Measurements from ENCODE around the gene ALKBH3.

The ALKBH3 gene

DNA sequence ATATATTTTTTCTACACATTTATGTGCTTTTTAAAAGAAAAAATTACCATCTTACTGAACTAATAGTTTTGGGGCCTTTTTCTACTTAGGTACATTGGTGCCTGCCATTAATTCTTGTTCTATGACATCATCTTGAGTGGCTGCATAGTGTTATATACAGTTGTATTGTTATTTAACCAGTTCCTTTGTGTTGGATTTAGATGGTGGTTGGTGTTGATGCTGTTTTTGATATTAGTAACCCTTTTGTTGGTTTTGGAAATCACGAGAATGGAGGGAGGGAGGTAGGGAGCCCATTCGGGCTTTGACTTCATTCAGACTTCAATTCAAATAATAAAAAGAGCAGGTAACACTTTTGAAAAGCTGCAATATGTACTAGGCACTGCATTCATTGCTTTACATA, 46.4 kb downstream of the ALKBH3 start:
- no peak overlapping the region for H3K27ac Mint-ChIP-seq (ENCODE audit: low read depth)
- H3K9me3 Mint-ChIP-seq, result no peaks in the 10 kb centered on the region
- DNase-seq (ENCODE audit: low spot score in 2 of 2), result no peak
- peaks cover 6% of the 10 kb centered on the region for H3K4me1 Mint-ChIP-seq
- H3K27me3 Mint-ChIP-seq, result no peaks in the 10 kb centered on the region
- no peak overlapping the region for H3K4me3 Mint-ChIP-seq
- ATAC-seq (replicated peaks; ENCODE audit: extremely low read depth, poor library complexity, severe bottlenecking), result no peak
- peaks cover 4% of the 10 kb centered on the region for H3K36me3 Mint-ChIP-seq (ENCODE audit: insufficient read depth)

DNA sequence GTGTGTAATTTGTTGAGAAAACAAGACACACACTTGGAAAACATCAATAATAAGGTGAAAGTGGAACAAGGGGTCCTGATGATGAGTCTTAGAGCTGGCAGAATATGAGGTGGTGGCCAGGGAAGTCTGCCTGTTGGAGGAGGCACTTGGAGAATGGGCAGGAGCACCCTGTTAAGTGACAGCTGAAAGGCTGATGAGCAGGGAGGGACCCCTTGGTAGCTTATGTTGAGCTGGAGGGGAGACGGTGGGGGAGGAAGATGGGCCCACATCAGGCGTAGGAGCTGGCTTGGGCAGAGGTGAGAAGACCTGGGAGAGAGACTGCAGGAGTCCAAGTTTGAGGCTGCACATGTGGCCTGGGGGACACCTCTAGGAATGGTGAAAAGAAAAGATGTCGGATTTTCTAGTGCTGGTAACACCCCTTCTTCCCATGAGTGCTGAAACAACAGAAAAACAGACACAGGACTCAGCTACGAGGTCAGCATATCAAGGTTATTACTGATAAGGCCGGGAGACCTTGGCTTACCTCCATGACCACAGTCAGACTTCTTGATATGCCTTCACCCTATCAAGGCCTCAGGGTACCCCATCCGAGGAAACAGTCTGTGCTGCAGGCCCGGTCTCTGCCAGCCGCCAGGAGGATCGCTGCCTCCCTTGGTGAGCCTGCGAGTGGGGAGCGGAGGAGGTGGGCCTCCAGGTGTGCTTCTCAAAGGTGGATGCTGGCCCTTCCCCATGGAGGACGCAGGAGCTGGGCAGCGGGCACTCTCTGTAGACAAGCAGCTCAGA, 47.5 kb downstream of the ALKBH3 start:
- Mint-ChIP-seq H3K27ac (ENCODE audit: low read depth) (no peak overlapping the region), H3K27me3 (no peaks in the 10 kb centered on the region), H3K36me3 (ENCODE audit: insufficient read depth) (no peaks in the 10 kb centered on the region), H3K9me3 (no peaks in the 10 kb centered on the region), H3K4me3 (no peak overlapping the region), H3K4me1 (peaks cover 6% of the 10 kb centered on the region)
- ATAC-seq (replicated peaks; ENCODE audit: extremely low read depth, poor library complexity, severe bottlenecking) (no peak), DNase-seq (ENCODE audit: low spot score in 2 of 2) (no peak)

DNA sequence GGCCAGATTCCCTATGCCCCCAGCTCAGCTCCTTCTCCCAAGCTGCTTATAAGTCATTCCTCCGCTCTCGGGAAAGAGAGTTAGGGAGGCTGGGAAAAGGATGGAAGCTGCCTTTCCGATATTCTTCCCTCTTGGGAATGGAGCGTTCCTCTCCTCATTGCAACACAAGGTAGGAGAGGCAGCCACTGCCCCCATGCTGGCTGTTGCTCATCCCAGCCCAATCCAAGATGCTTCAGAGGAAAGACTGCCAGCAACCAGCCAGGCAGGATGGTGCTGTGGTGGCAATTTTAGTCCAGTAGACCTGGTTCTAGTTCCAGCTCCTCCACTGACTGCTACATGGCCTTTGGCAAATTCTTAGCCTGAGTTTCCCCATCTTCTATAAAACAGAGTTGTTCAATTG, 48.1 kb downstream of the ALKBH3 start:
- peaks cover 6% of the 10 kb centered on the region for H3K4me1 Mint-ChIP-seq
- H3K36me3 Mint-ChIP-seq (ENCODE audit: insufficient read depth), result no peaks in the 10 kb centered on the region
- H3K27me3 Mint-ChIP-seq, result no peaks in the 10 kb centered on the region
- no peaks in the 10 kb centered on the region for H3K9me3 Mint-ChIP-seq
- DNase-seq (ENCODE audit: low spot score in 2 of 2) (no peak), ATAC-seq (replicated peaks; ENCODE audit: extremely low read depth, poor library complexity, severe bottlenecking) (no peak)
- H3K4me3 Mint-ChIP-seq, result no peak overlapping the region
- no peak overlapping the region for H3K27ac Mint-ChIP-seq (ENCODE audit: low read depth)

DNA sequence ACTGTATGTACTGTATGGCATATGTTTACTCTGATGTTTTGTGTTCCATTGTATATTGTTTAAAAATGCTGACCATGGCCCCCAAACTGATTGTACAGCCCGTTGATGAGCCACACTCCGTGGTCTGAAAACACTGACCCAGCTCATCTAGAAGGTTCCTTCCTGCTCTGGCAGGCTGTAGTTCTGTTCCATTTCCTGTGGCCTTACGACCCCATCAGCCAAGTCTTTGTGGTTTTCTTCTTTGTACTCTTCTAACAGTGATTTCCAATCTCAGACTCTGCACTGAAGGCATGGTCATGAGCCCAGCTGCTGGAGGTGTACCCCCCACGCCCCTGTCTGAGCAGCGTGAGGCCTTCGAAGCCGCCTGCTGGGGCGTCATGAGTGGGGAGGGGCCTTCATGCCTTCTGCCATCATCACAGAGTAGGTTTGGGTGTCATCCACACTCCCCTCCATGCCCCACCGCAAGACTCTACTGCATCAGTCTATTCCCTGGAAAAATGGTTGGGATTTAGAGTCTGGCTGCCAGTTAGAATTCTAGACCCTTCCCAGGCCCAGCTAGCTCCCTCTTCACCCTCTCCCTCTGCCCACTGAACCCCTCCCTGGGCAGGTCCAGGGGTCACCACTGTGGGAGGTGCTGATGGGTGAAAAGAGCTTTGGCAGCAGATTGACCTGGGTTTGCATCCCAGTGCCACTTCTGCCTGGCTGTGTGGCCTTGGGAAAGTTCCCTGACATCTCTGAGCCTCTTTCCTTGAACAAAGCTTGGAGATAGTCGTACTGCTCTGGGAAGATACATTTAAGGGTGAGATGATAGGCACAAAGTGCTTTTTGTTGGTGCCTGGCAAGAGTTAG, 50.5 kb downstream of the ALKBH3 start:
- no peaks in the 10 kb centered on the region for H3K9me3 Mint-ChIP-seq
- no peak overlapping the region for H3K4me3 Mint-ChIP-seq
- no peaks in the 10 kb centered on the region for H3K36me3 Mint-ChIP-seq (ENCODE audit: insufficient read depth)
- peaks cover 6% of the 10 kb centered on the region for H3K4me1 Mint-ChIP-seq
- no peak for ATAC-seq (replicated peaks; ENCODE audit: extremely low read depth, poor library complexity, severe bottlenecking)
- no peak overlapping the region for H3K27ac Mint-ChIP-seq (ENCODE audit: low read depth)
- no peak for DNase-seq (ENCODE audit: low spot score in 2 of 2)
- H3K27me3 Mint-ChIP-seq, result peaks cover 1% of the 10 kb centered on the region

GRCh38 chr11:43931717-43932039, 51.0 kb downstream of the ALKBH3 start:
- H3K9me3 Mint-ChIP-seq, result no peaks in the 10 kb centered on the region
- no peaks in the 10 kb centered on the region for H3K36me3 Mint-ChIP-seq (ENCODE audit: insufficient read depth)
- no peak overlapping the region for H3K4me3 Mint-ChIP-seq
- peaks cover 7% of the 10 kb centered on the region for H3K27me3 Mint-ChIP-seq
- H3K27ac Mint-ChIP-seq (ENCODE audit: low read depth), result no peak overlapping the region
- peaks cover 6% of the 10 kb centered on the region for H3K4me1 Mint-ChIP-seq
- no peak for ATAC-seq (replicated peaks; ENCODE audit: extremely low read depth, poor library complexity, severe bottlenecking)
- no peak for DNase-seq (ENCODE audit: low spot score in 2 of 2)

DNA sequence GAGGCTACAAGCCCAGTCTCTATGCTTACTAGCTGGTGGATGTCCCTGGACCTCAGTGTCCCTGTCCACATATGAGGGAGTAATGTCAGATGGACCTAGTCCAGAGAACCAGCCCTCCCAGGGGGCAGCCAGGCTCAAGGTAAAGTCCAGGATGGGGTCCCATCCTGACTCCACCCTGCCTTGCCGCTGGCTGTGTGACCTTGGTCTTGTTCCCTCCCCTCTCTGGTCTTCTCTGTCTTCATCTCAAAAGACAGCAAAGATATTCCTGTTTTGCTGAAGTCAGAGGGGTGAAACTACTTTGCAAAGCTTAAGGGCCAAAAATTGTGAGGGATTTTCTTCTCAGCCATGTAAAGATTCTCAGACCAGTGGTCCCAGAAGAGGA, 52.6 kb downstream of the ALKBH3 start:
- DNase-seq (ENCODE audit: low spot score in 2 of 2) (no peak), ATAC-seq (replicated peaks; ENCODE audit: extremely low read depth, poor library complexity, severe bottlenecking) (no peak)
- H3K9me3 Mint-ChIP-seq, result no peaks in the 10 kb centered on the region
- H3K4me3 Mint-ChIP-seq, result no peak overlapping the region
- peaks cover 23% of the 10 kb centered on the region for H3K27me3 Mint-ChIP-seq
- no peak overlapping the region for H3K27ac Mint-ChIP-seq (ENCODE audit: low read depth)
- H3K36me3 Mint-ChIP-seq (ENCODE audit: insufficient read depth), result no peaks in the 10 kb centered on the region
- peaks cover 6% of the 10 kb centered on the region for H3K4me1 Mint-ChIP-seq

- no peak for ATAC-seq (replicated peaks; ENCODE audit: extremely low read depth, poor library complexity, severe bottlenecking)
- Mint-ChIP-seq H3K27me3 (peaks cover 27% of the 10 kb centered on the region), H3K9me3 (no peaks in the 10 kb centered on the region), H3K4me3 (no peak overlapping the region), H3K27ac (ENCODE audit: low read depth) (no peak overlapping the region), H3K36me3 (ENCODE audit: insufficient read depth) (no peaks in the 10 kb centered on the region), H3K4me1 (peaks cover 6% of the 10 kb centered on the region)
- DNase-seq (ENCODE audit: low spot score in 2 of 2), result no peak
Observed at GRCh38 chr11:43933608-43934551, 53.2 kb downstream of the ALKBH3 start.

DNA sequence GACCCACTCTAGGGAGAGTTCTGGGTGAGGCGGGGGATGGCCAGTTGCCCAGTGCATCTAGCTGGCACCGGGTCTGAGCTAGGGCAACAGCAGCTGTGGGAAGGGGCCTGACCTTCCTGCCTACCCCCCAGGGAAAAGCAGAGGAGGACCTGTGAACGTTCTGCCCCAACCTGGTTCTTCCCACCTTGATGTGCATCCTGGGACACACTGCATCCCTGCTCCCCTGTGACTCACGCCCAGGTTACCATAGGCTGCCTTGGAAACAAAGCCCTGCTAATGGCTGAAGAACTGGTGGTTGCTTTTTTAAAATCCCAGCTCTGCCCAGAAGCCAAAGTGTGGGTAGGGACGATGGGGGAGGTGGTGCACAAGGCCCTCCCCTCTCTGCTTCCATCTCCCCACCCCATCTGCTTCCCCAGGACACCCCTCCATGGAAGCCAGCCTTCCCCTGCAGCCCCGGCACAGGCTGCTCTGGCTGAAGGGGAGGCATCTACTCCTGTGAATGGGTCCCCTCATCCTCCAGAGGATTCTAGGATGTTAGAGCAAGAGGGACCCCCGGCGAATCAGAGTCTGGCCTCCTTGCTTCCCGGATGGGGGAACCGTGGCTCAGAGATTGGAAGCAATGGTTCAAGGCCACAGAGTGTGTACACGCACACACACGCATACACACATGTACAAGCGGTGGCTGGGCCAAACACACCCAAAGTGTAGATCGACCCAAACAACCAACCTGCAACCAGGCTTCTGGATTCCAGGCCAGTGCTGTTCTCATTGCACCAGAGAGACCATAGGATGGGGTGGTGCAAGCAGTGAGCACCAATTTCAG, 54.2 kb downstream of the ALKBH3 start:
- no peak overlapping the region for H3K27ac Mint-ChIP-seq (ENCODE audit: low read depth)
- peaks cover 27% of the 10 kb centered on the region for H3K27me3 Mint-ChIP-seq
- no peak overlapping the region for H3K4me3 Mint-ChIP-seq
- peaks cover 6% of the 10 kb centered on the region for H3K4me1 Mint-ChIP-seq
- no peaks in the 10 kb centered on the region for H3K36me3 Mint-ChIP-seq (ENCODE audit: insufficient read depth)
- ATAC-seq (replicated peaks; ENCODE audit: extremely low read depth, poor library complexity, severe bottlenecking) (no peak), DNase-seq (ENCODE audit: low spot score in 2 of 2) (no peak)
- no peaks in the 10 kb centered on the region for H3K9me3 Mint-ChIP-seq

DNA sequence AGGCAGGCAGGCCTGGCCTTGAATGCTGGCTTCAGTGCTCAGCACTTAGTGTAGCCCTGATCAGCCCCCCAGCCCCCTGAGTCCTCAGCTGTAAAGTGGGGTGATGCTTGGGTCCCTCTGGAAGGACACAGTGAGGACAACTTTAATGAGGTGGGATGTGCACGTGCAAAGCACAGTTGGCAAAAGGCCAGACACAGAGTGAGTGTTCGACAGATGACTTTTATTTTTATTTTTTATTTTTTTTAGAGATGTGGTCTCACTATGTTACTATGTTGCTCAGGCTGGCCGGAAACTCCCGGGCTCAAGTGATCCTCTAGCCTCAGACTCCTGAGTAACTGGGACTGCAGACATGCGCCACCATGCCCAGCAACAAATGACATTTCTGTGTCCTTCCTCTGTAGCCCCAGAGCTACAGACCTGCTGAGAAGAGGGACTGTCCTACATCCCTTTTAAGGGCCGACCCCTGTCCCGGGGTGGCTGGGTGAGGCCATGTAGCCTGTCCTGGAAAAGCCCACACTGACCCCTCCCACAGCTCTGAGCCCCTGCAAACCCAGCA, 54.9 kb downstream of the ALKBH3 start:
- ATAC-seq (replicated peaks; ENCODE audit: extremely low read depth, poor library complexity, severe bottlenecking) (no peak), DNase-seq (ENCODE audit: low spot score in 2 of 2) (no peak)
- Mint-ChIP-seq H3K4me1 (peaks cover 2% of the 10 kb centered on the region), H3K36me3 (ENCODE audit: insufficient read depth) (no peaks in the 10 kb centered on the region), H3K9me3 (no peaks in the 10 kb centered on the region), H3K4me3 (no peak overlapping the region), H3K27me3 (peaks cover 32% of the 10 kb centered on the region), H3K27ac (ENCODE audit: low read depth) (no peak overlapping the region)

GRCh38 chr11:43936076-43936475, 55.4 kb downstream of the ALKBH3 start:
- no peaks in the 10 kb centered on the region for H3K36me3 Mint-ChIP-seq (ENCODE audit: insufficient read depth)
- no peaks in the 10 kb centered on the region for H3K4me1 Mint-ChIP-seq
- H3K27ac Mint-ChIP-seq (ENCODE audit: low read depth), result no peak overlapping the region
- no peaks in the 10 kb centered on the region for H3K9me3 Mint-ChIP-seq
- H3K4me3 Mint-ChIP-seq, result no peak overlapping the region
- ATAC-seq (replicated peaks; ENCODE audit: extremely low read depth, poor library complexity, severe bottlenecking) (no peak), DNase-seq (ENCODE audit: low spot score in 2 of 2) (no peak)
- peaks cover 38% of the 10 kb centered on the region for H3K27me3 Mint-ChIP-seq

DNA sequence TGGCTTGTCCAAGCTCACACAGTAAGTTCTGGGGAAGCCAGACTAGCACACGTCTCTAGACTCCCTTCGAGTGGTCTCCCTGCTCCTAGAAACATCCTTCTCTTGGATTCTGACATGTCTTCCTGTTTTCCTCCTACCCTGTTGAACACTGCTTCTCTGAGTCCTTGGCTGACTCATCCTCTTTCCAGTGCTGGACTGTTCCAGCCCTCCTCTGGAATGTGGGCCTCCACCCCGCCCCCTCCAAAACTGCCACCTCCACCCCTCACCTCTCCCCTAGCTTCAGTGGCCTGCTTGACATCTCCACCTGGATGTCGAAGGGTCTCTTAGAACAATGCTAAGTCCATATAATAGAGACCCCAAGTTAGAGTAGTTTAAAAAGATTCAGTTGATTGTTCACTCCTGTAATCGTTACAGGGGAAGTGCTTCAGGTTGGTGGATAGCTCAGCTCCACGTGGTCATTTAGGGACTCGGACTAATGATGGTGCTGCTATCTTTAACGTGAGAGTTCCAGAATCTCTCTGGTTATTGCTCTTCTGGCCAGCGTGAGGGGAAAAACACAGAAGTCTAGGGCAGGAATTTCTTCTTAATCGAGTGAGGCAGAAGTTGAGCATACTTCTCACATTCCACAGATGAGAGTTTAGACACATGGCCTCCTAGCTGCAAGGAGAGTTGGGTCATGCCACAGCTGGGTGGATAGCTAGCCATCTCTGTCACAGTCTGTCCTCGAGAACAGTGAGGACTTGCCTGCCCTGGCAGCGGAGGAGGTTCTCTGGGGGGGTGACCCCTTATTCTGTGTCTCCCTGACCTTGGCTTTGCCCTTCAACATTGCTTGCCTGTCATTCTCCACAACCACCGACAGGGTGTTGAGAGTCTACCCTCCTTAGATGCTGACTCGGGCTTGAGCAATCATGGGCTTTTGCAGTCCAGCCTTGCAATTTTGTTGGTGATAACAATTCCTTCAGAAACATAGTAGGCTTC, 57.1 kb downstream of the ALKBH3 start:
- no peak for DNase-seq (ENCODE audit: low spot score in 2 of 2)
- no peak overlapping the region for H3K27ac Mint-ChIP-seq (ENCODE audit: low read depth)

More for the DNA sequence above, 57.1 kb downstream of the ALKBH3 start:
- Mint-ChIP-seq H3K4me1 (peaks cover 6% of the 10 kb centered on the region), H3K27me3 (peaks cover 49% of the 10 kb centered on the region), H3K9me3 (no peaks in the 10 kb centered on the region), H3K36me3 (ENCODE audit: insufficient read depth) (no peaks in the 10 kb centered on the region), H3K4me3 (no peak overlapping the region)
- no peak for ATAC-seq (replicated peaks; ENCODE audit: extremely low read depth, poor library complexity, severe bottlenecking)
